Dermis microvascular lymphatic vessel endothelial cell (primary cell): ENCODE data around the gene TOE1. TPM values are rescaled to one million over a fixed set of nuclear protein-coding genes. Genes with fewer than 3 reads are reported as not detected.
A peak's percentile ranks its signal among the peaks of the same experiment; 100 is the strongest.

Experiments
- DNase-seq, 2 donors: peaks; one replicate each; pipeline versions ENCODE4 v3.0.0 to v3.0.0-alpha.2; 2010; ENCODE audit warnings: low read depth in 2 of 2
- total RNA-seq: library from RNA; depleted of rRNA; stranded (reverse); fragments of >200 nt; gene quantifications from 2 replicates; pipeline ENCODE4 v1.2.1, GENCODE V29; 2014

Gene TOE1
- total RNA-seq, 1 donor from 2014 or later: 15.1 TPM

DNA sequence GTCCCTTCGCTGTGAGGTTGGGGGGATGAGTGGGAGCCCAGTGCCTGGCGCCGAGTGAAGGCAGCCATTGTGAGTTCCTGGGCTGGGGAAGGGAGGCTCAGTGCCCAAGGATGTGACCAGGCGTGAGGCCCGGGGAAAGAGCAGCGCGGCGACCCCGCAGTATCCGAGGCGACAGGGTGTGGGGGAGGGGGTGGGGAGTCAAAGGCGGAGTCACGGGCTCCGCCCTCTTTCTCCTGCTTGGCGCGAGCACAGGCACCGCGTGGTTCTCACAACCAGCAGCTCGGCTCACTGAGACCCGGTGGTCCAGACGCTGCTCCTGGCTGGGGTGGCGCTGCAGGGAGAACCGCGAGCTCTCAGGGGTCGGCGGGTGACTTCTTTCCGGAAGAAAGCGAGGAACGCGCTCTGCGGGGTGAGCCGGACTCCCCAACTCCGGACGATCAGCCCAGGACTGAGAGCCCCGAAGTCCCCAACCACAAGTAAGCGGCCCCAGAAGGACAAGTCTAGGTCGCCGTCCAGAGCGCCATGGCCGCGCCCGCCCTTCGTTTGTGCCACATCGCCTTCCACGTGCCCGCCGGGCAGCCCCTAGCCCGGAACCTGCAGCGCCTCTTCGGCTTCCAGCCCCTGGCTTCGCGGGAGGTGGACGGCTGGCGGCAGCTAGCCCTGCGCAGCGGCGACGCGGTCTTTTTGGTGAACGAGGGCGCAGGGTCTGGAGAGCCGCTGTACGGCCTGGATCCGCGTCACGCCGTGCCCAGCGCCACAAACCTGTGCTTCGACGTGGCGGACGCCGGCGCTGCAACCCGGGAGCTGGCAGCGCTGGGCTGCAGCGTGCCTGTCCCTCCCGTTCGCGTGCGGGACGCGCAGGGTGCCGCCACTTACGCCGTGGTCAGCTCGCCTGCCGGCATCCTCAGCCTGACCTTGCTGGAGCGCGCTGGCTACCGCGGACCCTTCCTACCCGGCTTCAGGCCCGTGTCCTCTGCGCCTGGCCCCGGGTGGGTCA is 13.0 kb upstream of the TOE1 start, which contains the start of gene HPDL:
HPDL (plus strand) TSS at position 269 of the 997 bp plus-strand sequence; CDS start at position 523, 254 bp downstream.
- peak in 1 of 2 donors; percentile 55 for DNase-seq

- no peak for DNase-seq
Observed at GRCh38 chr1:45327644-45328515, 12.1 kb upstream of the TOE1 start.

- no peak for DNase-seq
Observed at GRCh38 chr1:45328680-45329079, 11.3 kb upstream of the TOE1 start.

DNA sequence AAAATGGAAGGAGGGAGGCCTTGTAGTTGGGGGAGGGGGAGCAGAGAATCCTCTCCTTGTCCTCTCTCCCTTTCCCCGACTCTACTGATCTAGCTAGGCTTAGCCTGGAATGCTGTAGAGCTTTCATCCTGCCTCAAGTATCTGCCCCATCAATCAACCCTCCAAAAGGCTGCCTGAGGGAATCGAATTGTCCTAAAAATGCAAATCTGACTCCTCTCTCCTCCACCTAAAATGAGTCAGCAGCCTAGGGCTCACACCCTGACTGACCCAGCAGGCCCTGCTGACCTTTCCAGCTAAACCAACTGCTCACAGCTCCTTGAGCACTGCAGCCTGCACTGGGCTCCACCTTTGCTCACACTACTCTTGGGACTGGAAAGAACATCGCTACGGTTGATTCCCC is 10.5 kb upstream of the TOE1 start:
- no peak for DNase-seq

DNA sequence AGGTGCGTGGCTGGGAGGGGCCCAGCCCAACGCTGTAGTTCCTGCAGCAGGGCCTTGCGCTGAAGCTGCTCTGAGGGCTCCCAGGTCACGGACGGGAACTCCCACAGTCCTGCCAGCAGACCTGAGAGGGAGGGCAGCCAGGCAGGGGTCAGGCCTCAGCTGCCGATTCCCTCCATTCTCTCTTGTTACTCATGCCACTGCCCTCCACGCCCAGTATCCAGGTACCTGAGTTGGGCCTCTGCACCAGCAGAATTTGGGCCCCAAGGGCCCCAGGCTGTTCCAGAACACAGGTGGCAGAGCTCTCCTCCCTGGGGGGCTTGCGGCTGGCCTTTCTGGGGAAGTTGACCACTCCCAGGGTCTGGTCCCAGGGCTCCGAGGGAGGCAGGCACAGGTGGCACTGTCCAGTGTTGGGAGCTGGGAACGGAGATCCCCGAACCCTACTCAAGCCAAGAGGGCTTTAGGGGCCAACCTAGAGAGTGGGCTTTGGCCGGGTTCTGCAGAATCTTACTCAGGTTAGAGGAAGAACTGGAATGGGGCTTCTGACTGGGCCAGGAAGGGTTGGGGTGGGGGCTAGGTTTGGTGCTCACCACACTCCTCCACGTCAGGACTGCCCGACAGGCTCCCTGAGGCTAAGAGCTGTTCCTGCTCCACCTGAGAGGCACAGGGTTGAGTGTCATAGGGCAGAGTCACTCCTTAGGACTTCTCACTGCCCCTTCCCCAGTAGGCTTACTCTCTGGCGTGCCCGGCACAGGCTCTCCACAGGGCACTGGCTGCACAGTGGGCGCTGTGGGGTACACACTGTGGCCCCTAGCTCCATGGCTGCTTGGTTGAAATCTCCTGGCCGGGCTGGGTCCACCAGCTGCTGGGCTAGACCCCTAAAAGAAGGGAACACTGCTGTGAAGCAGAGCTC is 8.3 kb upstream of the TOE1 start:
- DNase-seq: no peak

DNA sequence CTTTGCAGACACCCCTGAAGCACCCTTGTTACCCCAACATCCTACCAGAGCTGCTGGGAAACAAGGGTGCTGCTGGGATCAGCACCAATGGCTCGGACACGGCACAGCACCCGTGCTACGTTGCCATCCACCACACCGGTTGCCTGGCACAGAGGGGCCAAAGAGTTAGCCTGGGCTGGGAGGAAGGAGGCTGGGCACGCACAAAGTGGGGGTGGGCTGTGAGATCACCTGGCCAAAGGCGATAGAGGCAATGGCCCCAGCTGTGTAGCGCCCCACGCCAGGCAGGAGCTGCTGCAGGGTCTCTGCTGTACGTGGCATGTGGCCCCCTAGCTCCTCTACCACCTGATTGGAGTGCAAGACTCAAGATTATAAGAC is 7.6 kb upstream of the TOE1 start:
- no peak for DNase-seq

- peak in 1 of 2 donors; percentile 56 for DNase-seq
Observed at GRCh38 chr1:45334308-45335245, 5.4 kb upstream of the TOE1 start.

DNA sequence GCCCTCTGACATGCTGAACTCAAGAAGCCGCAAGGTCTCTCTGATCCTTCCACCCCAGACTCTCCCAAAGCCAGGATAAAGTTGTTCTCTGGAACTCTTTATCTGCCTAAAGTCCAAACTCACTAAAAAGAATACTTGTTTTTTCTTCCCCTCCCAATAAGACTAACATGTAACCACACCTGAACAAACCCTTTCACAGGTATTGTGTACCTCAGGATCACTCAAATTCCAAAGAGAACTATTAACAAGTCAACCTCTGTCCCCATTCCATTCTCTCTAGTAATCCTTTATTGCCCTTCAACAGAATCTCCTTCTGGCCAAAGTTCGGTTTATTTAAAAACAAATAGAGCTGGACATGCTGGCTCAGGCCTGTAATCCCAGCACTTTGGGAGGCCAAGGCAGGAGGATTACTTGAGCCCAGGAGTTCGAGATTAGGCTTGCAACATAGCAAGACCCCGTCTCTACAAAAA is 4.1 kb upstream of the TOE1 start:
- DNase-seq: no peak

DNA sequence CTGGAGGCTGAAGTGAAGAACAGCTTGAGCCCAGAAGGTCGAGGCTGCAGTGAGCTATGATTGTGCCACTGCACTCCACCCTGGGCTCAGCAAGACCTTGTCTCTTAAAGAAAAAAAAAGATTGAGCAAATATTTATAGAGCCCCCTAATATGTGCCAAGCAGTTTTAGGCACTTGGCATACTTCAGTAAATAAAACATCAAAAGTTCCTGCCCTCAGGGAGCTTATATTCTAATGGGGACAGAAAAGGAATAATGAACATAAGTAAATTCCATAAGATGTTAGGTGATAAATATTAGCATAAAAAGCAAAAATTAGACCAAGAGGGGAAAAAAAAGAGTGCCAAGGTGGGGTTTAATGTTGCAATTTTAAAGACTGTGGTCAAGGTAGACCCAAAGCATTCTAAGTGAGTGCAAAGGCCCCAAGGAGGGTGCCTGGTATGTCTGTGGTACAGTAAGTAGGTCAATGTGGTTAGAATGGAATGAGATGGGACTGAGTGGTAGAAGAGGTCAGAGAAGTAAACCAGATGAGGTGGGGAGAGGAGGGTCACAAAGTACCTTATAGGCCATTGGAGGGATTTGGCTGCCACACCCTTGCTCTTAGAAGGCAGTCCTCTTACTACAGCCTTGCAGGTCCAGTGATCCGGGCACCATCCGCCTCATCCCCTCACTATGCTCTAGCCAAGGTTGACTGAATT is 2.2 kb upstream of the TOE1 start:
- DNase-seq: no peak

DNA sequence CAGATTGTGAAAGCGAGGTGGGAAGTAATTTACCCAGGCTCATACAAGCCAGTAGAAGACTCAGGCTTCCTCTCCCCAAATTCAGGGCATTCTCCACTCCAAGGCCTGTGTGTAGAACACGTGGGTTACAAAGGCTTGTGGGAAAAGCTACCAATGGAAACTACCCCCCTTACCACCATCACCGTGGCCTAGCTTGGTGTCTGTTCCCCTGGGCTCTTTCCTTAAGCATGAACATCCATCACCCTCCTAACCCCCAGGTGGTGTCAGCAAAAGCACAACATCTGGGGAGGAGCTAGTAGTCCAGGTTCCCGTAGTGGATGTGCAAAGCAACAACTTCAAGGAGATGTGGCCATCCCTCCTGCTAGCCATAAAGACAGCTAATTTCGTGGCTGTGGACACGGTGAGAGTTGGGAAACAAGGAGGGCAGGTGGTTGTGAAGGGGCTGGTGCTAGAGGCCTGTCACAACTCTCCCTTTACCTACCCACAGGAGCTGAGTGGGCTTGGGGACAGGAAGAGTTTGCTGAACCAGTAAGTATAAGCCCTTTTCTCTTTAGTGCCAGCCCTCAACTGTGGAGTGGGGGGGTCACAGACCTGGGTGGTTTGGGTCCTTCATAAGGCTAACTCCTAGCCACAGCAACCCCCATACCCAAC is 971 bp downstream of the TOE1 start:
- no peak for DNase-seq

DNA sequence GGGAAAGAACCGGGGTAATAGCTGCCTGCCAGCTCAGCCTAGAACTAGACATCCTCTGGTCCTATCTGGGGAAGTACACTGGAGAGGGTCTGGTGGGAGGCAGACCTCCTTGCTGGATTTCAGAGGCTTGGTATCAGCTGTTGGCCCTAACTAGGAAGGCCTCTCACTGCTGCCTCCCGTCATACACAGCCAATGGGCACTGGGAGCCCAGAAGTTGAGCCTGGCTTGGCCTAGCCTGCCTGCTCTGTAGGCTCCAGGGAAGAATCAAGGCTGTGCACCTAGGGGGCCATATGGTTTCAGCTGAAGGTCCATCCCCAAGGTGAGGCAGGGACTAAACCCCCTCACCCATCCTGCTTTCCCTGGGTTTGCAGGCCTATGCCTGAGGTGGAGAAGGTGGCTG is 4.5 kb downstream of the TOE1 start:
- no peak for DNase-seq

DNA sequence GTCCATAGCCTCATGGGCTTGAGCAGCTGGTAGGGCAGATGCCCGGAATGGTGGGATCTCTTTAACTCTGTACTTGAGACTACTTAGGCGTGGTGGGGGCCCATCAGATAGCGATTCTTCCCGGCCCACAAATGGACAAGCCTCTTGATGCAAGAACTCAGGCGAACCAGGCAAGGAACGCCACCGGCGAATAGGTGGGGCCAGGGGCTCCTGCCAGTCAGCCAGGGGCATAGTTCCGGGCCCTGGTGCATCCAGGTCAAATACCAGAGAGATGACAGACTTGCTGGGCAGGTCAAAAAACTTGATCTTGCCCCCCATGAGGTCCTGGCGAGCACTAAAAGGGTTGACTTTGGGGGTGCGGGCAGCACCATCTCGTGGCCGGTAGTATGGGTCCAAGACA is 5.0 kb downstream of the TOE1 start:
- DNase-seq: no peak

DNA sequence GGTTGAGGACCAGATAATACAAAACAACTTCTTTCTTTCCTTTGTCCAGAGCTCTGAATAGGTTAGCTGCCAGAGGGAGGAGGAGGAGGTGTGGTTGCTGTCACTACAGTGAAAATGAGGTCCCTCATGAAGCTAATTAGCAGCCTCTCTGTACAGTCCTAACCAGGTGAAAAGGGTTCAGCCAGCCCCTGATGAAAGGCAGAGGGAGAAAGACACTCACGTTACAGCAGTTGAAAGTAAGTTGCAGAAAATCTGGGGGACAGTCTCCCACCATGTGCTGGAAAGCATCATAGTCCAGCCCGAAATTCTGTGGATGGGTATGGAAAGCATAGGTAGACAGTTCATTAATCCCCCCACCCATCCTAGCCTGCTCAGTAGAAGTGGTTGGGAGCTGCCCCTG is 6.5 kb downstream of the TOE1 start:
- DNase-seq: no peak

DNA sequence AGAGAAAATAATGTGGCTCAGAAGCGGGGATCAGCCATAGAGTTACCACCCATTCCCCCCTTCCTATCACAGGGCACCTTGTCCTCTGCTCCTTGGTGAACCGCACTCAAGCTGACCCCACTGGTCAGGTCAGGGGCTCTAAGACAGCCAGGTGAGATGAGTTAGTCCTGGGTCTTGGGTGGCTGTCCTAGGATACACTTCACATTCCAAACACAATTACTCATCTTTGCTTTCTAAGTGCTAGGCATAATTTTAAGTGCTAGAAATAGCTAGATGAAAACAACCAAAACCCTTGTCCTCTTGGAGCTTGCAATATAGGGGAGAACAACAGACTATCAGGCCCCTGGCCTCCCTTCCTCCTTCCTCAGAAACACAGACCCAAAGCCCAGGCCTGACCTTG is 8.1 kb downstream of the TOE1 start:
- DNase-seq: no peak

GRCh38 chr1:45348609-45348965 is 8.6 kb downstream of the TOE1 start:
- no peak for DNase-seq

GRCh38 chr1:45348966-45349677 is 9.2 kb downstream of the TOE1 start:
- DNase-seq: no peak

- no peak for DNase-seq
Observed at GRCh38 chr1:45351508-45351907, 11.5 kb downstream of the TOE1 start.

DNA sequence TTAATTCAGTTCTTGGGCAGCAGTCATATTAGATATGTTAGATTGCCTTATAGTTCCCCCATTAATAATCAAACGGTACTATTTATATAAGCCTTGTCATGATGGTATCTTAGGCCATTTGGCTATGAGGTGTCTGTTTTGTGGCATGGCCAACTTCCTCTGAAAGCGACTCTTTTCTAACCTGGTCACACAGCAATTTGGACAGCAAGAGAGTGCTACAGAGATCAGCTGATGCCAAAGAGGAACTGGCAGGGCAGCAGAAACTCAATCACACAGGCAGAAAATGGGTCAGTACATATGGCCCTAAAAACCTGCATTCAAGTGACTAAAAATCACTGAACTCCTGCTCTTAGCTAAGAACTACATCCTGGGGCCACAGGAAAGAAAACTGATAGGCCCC is 13.7 kb downstream of the TOE1 start:
- no peak for DNase-seq
